Neural cell (in vitro differentiated cells): Measurements from ENCODE around the gene ZCCHC2.

Experiments used
- EP300 ChIP-seq: fragments of 450-650 bp; conservative IDR thresholded peaks from 2 replicates; pipeline ENCODE4 v1.6.1; 2014; ENCODE audit warnings: antibody characterized with exemption, mild to moderate bottlenecking, moderate library complexity; ENCODE audit not compliant: poor library complexity, severe bottlenecking
- EZH2 ChIP-seq: fragments of 200-600, 300-800 bp; shearing (Covaris generic), sonication (generic); IDR thresholded peaks from 2 replicates; pipeline ENCODE4 v1.6.1; 2014; ENCODE audit warnings: antibody characterized with exemption, low read length, borderline replicate concordance, mild to moderate bottlenecking; ENCODE audit not compliant: insufficient read depth, poor library complexity, severe bottlenecking

DNA sequence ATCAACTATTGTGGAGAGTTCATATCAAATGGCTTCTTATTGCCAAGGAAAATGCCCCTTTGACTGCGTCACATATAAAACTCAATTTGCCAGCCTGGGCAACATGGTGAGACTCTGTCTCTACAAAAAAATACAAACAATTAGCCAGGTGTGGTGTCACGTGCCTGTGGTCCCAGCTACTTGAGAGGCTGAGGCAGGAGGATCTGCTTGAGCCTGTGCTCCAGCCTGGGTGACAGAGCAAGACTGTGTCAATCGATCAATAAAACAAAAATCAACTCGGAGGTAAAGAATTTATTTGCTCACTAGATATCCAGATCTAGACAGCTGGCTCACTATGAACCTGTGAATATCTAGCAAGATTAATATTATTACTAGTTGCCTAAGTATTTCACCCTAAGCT is 1.7 kb upstream of the ZCCHC2 start:
- no peak for TF ChIP-seq EP300
- no peak for TF ChIP-seq EZH2
